T47D (cell line): ENCODE results near the gene EPHA2.
"Not testable (repeated sequence)": the region's sequence is repeated elsewhere in the genome, so short reads cannot be mapped to it uniquely, and the experiment has no call there.

Experiments used
- DNase-seq, 2 experiments: peaks; one replicate each; pipeline versions ENCODE4 v3.0.0 to v3.0.0-alpha.2; 2011 to 2012; ENCODE audit warnings: low read depth in 1 of 2, low spot score in 1 of 2
- JUND ChIP-seq: IDR thresholded peaks from 2 replicates; pipeline ENCODE4 v1.6.1; 2012; ENCODE audit warnings: low read depth
- in situ Hi-C: cut with HindIII; loops from 2 replicates; pipeline ENCODE4 v1.10.0; 2016; ENCODE audit warnings: low sequenced_read_pairs, low pct_unique_long_range_greater_than_20kb

Gene EPHA2

DNA sequence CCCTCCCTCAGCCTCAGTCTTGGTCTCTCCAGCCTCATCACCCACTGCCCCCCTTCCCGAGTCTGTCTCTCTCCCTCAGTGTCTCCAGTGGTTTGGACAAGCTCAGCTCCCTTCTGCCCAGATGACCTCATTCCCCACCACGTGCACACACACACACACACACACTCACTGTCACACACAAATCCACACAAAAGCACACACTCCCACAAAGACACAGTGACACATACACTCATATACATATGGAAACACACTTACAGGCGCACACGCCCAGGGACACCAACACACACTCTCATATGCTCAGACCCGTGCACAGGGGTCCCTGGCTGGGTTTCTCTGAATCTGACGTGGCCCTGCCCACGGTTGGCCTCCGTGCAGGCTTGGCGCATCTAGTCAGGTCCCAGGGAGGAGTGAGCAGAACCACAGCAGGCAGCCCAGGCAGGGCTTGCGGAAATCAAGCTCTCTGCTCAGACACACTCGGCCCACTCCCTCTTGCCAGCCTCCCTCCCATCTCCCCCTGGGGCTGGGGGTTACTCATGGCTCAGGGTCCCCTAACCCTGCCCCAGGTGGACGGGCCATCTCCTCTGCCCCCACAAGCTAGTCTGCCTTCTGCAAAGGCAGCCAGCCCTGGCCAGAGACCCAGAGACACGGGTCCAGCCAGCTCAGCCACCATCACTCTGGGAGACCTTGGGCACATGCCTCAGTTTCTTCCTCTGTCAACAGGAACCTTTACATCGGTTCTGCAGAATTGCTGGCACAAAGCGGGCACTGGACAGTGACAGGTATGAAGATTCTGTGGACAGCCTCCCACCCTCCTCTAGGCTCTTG lies 43.9 kb downstream of the EPHA2 start:
- DNase-seq: no peak
- no peak for TF ChIP-seq JUND
- in situ Hi-C loops: no loop called here

DNA sequence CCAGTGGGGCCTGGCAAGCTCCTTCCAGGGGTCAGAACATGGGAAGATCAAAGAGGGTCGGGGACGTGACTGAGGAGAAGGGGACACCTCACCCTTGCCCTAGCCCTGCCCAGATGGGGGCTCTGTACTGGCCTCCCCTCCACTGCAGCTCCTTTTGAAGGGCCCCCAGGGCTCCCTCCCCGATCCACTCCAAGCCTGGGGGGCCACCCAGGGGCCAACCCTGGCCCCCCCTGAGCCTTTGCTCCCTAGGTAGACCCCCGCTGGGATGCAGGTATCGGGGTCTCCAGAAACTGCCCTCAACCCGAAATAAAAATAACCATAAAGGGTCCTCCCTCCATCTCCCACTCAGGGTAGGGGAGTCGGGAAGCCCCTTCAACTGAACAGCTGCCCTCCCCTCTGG lies 45.0 kb downstream of the EPHA2 start:
- no peak for DNase-seq
- in situ Hi-C loops: no loop called here
- no peak for TF ChIP-seq JUND

DNA sequence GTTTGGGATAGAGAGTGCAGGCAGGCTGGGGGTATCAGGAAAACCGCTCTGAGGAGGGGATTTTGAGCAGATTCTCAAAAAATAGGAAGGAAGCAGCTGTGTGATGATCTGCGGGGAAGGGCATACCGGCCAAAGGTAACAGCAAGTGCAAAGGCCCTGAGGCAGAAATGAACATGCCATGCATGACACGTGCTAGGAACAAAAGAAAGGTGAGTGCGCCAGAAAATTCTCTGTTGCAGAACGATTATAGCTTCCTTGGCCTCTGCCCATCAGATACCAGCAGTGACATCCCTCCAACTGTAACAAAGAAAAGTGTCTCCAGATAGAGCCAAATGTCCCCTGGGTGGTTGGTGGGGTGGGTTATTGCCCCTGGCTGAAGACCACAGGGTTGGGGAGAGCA lies 45.4 kb downstream of the EPHA2 start:
- in situ Hi-C loops: no loop called here
- TF ChIP-seq JUND: no peak
- peak in 1 of 2 experiments; percentile 14 for DNase-seq

DNA sequence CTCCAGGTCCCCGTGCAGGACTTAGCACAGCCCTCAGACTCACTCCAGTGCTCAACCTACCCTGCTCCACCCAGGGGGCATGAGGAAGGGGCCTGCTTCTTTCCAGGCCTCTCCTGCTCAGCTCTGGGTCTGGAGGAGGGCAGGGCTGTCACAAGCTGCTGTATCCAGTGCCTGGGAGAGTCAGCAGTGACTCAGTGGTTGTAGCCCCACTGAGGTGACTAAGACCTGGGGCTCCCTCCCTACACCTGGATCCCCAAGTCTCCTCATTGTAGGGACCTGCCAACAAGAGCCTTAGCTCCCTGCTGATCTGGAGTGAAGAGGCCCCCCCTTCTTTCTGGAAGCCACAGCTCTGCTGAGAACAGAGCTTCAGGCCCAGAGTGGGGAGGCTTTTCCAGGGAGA lies 46.3 kb downstream of the EPHA2 start:
- no peak for DNase-seq
- in situ Hi-C loops: no loop called here
- no peak for TF ChIP-seq JUND

DNA sequence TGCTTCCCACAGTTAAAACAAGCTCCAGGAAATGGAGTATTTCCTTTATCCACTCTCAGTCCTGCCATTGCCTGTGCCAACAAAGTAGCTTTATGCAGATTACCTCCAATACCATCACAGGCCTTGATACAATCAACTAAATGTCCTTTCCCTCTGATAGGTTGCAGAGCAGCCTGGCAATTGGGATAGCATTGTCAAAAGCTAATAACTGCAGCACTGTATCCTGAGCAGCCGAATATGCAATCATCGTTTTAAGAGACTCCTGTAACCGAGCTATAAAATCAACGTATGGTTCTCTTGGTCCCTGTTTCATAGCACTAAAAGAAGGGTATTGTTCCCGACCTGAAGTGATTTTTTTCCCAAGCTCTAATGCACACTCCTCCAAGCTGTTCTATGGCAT lies 48.8 kb downstream of the EPHA2 start:
- DNase-seq, in situ Hi-C loops: not testable (repeated sequence)

DNA sequence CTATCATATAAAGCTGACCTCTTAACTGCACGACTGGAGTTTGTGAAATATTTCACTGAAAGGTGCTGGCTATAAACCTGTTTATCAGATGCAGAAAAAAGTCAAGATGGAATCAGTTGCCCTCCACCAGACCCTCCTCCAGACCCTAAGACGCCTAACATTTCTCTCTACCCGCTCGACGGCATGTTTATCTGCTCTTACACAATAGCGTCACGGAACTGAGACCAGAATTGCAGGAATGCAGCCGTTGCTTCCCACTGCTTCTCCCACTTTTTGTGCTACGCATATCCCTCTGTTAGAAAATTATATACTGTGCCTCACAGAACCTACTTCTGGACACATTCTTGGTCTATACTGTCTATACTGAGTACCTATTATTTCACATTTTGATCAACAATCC lies 54.2 kb downstream of the EPHA2 start:
- in situ Hi-C loops: no loop called here
- TF ChIP-seq JUND: no peak
- no peak for DNase-seq

DNA sequence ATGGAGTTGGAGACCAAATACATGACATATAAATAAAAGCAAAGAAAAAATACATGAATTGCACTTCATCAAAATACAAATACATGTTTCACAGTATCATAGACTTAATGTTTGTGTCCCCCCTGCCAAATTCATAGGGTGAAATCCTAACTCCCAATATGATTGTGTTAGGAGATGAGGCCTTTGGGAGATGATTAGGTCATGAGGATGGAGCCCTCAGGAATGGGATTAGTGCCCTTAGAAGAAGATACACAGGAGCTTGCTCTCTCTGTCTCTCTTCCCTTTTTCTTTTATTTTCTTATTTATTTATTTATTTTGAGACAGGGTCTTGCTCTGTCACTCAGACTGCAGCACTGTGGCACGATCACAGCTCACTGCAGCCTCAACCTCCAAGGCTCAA lies 56.5 kb downstream of the EPHA2 start:
- in situ Hi-C loops: no loop called here
- TF ChIP-seq JUND: no peak
- no peak for DNase-seq

DNA sequence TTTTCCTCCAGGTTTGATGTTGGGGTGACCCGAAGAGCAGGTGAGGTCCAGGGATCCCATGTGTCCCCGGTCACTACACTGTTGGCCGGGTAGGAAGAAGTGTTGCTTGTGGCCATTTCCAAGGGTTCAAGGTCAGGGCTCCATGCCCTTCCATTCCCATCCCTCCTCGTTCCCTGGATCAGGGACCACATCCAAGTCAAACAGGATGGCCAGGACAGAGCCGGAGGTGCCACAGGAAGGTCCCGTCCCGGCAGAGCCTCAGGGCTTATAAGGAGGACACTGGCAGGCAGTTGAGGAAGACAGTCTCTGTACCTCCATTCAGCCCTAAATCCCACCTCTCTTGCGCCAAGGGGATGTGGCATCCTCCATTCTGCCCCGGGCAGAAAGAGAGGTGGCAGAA lies 60.4 kb downstream of the EPHA2 start:
- peak in 1 of 2 experiments; percentile 22 for DNase-seq
- TF ChIP-seq JUND: no peak
- in situ Hi-C loops: no loop called here

DNA sequence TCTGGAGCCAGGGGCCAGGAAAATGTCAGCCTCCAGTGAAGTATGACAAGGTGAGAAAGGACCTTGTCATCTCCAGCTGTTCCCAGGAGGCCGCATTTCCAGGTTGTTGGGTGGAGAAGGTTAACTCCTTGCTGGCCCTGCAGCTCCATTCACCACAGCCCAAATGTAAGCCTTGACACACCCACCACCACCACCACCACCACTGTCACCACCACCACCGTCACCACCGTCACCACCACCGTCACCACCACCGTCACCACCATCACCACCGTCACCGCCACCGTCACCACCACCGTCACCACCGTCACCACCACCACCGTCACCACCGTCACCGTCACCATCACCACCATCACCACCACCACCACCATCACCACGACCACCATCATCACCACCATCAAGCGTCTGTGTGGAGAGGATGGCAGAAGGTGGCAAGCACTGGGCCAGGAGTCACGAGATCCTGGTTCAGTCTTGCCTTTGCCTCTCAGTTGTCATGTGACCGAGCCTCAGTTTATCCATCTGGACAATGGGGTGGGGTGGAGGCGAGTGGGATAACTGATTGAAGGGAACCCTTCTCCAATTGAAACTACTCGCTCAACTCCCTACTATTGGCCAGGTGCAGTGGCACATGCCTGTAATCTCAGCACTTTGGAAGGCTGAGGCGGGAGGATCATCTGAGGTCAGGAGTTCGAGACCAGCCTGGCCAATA lies 61.3 kb downstream of the EPHA2 start:
- in situ Hi-C loops: no loop called here

DNA sequence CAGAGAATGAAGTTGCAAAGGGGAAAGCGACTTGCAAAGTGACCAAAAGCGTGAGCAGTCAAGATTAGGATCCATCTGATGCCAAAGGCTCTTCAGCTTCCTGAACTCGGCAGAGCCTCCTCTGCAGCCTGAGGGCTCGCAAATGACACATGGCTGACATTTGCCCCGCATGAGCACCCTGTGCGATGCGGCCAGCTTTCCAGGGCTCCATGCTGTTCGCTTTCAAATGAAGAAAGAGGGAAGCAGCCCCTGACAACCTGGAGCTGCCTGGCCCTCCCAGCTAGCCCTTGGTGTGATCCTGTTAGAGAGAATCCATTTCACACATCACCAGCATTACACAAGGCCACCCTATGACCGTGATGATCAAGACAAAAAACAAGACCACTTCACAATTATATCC lies 62.3 kb downstream of the EPHA2 start:
- in situ Hi-C loops: no loop called here
- no peak for TF ChIP-seq JUND
- DNase-seq: no peak

More for the DNA sequence above, 61.3 kb downstream of the EPHA2 start:
- TF ChIP-seq JUND: no peak
- no peak for DNase-seq

DNA sequence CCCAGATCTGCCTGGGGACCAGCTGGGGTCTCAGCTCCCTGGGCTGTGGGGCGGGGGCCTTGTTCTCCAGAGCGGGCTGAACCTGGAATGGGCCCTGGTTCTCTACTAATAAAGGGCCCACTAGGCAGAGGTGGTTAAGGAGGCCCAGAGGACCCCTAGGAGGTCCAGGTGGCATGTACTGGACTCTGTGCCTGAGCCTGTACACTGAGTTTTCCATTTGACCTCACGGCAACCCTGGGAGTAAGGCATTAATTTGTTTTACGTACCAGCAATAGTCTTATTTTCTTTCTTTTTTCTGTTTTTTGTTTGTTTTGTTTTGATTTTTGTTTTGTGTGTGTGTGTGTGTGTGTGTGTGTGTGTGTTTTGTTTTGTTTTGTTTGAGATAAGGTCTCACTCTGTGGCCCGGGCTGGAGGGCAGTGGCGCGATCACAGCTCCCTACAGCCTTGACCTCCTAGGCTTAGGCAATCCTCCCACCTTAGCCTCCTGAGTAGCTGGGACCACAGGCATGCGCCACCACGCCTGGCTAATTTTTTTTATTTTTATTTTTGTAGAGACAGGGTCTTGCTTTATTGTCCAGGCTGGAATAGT lies 62.9 kb downstream of the EPHA2 start:
- no peak for DNase-seq
- in situ Hi-C loops: no loop called here
- no peak for TF ChIP-seq JUND

DNA sequence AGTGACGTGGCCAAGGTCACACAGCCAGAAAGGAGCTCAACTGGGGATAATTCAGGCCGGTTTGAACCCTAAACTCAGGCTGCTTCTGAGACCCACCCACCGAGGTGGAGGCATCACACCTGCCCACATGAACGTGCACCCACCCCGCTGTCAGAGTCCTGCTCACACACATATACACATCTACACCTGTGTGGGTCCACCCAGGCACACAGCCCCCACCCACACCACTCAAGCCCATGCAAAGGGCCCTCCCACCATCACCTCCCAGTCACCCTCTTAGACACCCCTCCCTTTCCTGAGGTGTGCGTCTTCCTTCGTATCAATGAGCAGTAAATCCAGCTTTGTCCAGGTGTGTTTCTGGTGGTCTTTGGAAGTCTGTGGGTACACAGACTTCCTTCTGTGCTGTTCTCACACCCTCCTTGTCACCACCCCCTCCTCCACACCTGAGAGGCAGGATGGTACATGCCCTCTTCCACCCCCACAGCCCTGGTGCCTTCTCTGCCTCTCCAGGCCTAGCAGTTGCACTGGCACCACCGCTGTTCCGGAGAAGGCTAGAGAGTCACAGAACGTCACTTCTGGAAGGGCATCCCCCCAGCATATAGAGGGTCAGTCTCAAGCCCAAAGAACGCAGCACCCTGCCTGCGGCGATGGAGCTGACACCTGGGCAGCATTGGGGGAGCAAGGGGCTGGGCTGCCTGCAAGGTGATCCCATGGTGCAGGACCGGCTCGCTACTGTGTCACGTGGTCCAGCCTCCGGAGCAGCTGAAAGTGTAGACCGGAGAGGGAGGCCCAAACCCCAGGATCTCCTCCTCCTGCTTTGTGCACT lies 63.6 kb downstream of the EPHA2 start:
- in situ Hi-C loops: no loop called here
- TF ChIP-seq JUND: no peak

More for the DNA sequence above, 63.6 kb downstream of the EPHA2 start:
- no peak for DNase-seq
